ENCODE data around the gene CAPN11. TPM values are rescaled to one million over a fixed set of nuclear protein-coding genes. Genes with fewer than 3 reads are reported as not detected.

Gene CAPN11
- total RNA-seq, 2 experiments from 2014 or later = 0.12 TPM; not detected in 1

- CTCF ChIA-PET = interaction anchor here (0.6 to 1.3 kb wide), 4 partner anchors 30 to 151 kb away, joined by 3 read pairs; no protein-coding TSS in a partner anchor
- DNase-seq = no peak
- Mint-ChIP-seq H3K27me3 (no peaks in the 10 kb centered on the region), H3K9me3 (no peaks in the 10 kb centered on the region), H3K27ac (no peak overlapping the region), H3K4me1 (ENCODE audit: low read depth) (peaks cover 76% of the 10 kb centered on the region), H3K36me3 (peaks cover 4% of the 10 kb centered on the region), H3K4me3 (no peak overlapping the region)
- intact Hi-C loops (cut with micrococcal nuclease) = no loop called here
- POLR2A ChIA-PET = no interaction called here
Observed at GRCh38 chr6:44120692-44121443, 37.8 kb upstream of the CAPN11 start.

- Mint-ChIP-seq H3K4me1 (ENCODE audit: low read depth) (peaks cover 71% of the 10 kb centered on the region), H3K36me3 (peaks cover 4% of the 10 kb centered on the region), H3K4me3 (peak overlapping the region; percentile 2), H3K27me3 (no peaks in the 10 kb centered on the region), H3K9me3 (no peaks in the 10 kb centered on the region), H3K27ac (peak overlapping the region; percentile 31)
- intact Hi-C loops (cut with micrococcal nuclease) = no loop called here
- peak; percentile 20 for DNase-seq
- ChIA-PET POLR2A (interaction anchor here (0.8 to 1.3 kb wide), 4 partner anchors 10 to 124 kb away, joined by 3 to 5 read pairs (median 4); partner anchors contain the start of gene HSP90AB1), CTCF (interaction anchor here (1.2 kb wide), 1 partner anchor 48 kb away, joined by 3 read pairs; no protein-coding TSS in a partner anchor)
Observed at GRCh38 chr6:44122801-44123200, 35.8 kb upstream of the CAPN11 start.

- Mint-ChIP-seq H3K27ac (peak overlapping the region; percentile 31), H3K4me1 (ENCODE audit: low read depth) (peaks cover 67% of the 10 kb centered on the region), H3K9me3 (no peaks in the 10 kb centered on the region), H3K27me3 (no peaks in the 10 kb centered on the region), H3K36me3 (peaks cover 2% of the 10 kb centered on the region), H3K4me3 (no peak overlapping the region)
- CTCF ChIA-PET = interaction anchor here (1.2 kb wide), 1 partner anchor 49 kb away, joined by 3 read pairs; no protein-coding TSS in a partner anchor
- intact Hi-C loops (cut with micrococcal nuclease) = no loop called here
- POLR2A ChIA-PET = no interaction called here
- DNase-seq = no peak
Observed at GRCh38 chr6:44123544-44123943, 35.1 kb upstream of the CAPN11 start.

GRCh38 chr6:44126320-44127149, 32.1 kb upstream of the CAPN11 start:
- peak overlapping the region; percentile 97 for H3K27ac Mint-ChIP-seq

GRCh38 chr6:44127186-44128019, 31.2 kb upstream of the CAPN11 start, which contains the start of the genes MRPL14 and TMEM63B:
TSS of gene MRPL14 (minus strand) at chr6:44127452. CDS start at chr6:44116611, 10,841 bp downstream.
TSS of gene TMEM63B (plus strand) at chr6:44127554. CDS start at chr6:44134585, 7,031 bp downstream.
- DNase-seq = peak; percentile 93
- intact Hi-C loops (cut with micrococcal nuclease) = loop anchor here (1.0 to 5.0 kb wide), 3 partner anchors 95 to 355 kb away; partner anchors contain the start of genes HSP90AB1 and SLC29A1
- no peaks in the 10 kb centered on the region for H3K27me3 Mint-ChIP-seq
- no peaks in the 10 kb centered on the region for H3K9me3 Mint-ChIP-seq
- peaks cover 2% of the 10 kb centered on the region for H3K36me3 Mint-ChIP-seq
- peak within 1 kb of the TSS; percentile 97 for H3K27ac Mint-ChIP-seq
- peak within 1 kb of the TSS; percentile 92 for H3K4me3 Mint-ChIP-seq
- POLR2A ChIA-PET = interaction anchor here (0.8 to 1.2 kb wide), 3 partner anchors 11 to 128 kb away, joined by 3 to 5 read pairs (median 3); partner anchors contain the start of gene HSP90AB1
- CTCF ChIA-PET = interaction anchor here (0.7 to 1.3 kb wide), 3 partner anchors 8 to 45 kb away, joined by 3 read pairs; no protein-coding TSS in a partner anchor
- peaks cover 46% of the 10 kb centered on the region for H3K4me1 Mint-ChIP-seq (ENCODE audit: low read depth)

More at GRCh38 chr6:44126320-44127149, 32.1 kb upstream of the CAPN11 start:
- peak overlapping the region; percentile 92 for H3K4me3 Mint-ChIP-seq
- peak; percentile 94 for DNase-seq
- H3K36me3 Mint-ChIP-seq = peaks cover 2% of the 10 kb centered on the region
- peaks cover 49% of the 10 kb centered on the region for H3K4me1 Mint-ChIP-seq (ENCODE audit: low read depth)
- POLR2A ChIA-PET = interaction anchor here (1.2 kb wide), 1 partner anchor 120 kb away, joined by 5 read pairs; the partner anchor contains the start of gene HSP90AB1
- intact Hi-C loops (cut with micrococcal nuclease) = loop anchor here (1.0 to 5.0 kb wide), 4 partner anchors 96 to 354 kb away; partner anchors contain the start of genes HSP90AB1, NFKBIE and SLC29A1
- CTCF ChIA-PET = no interaction called here
- no peaks in the 10 kb centered on the region for H3K9me3 Mint-ChIP-seq
- no peaks in the 10 kb centered on the region for H3K27me3 Mint-ChIP-seq

- Mint-ChIP-seq H3K27ac (peak overlapping the region; percentile 42), H3K36me3 (peaks cover 2% of the 10 kb centered on the region), H3K27me3 (no peaks in the 10 kb centered on the region), H3K4me3 (peak overlapping the region; percentile 69), H3K4me1 (ENCODE audit: low read depth) (peaks cover 38% of the 10 kb centered on the region), H3K9me3 (no peaks in the 10 kb centered on the region)
- DNase-seq = peak; percentile 16
- POLR2A ChIA-PET = interaction anchor here (0.8 to 1.2 kb wide), 3 partner anchors 12 to 127 kb away, joined by 3 to 5 read pairs (median 3); partner anchors contain the start of gene HSP90AB1
- CTCF ChIA-PET = interaction anchor here (0.7 to 1.3 kb wide), 3 partner anchors 7 to 44 kb away, joined by 3 read pairs; no protein-coding TSS in a partner anchor
- intact Hi-C loops (cut with micrococcal nuclease) = loop anchor here (5.0 kb wide), 1 partner anchor 94 kb away; the partner anchor contains the start of gene SLC29A1
Observed at GRCh38 chr6:44128020-44128917, 30.4 kb upstream of the CAPN11 start.

GRCh38 chr6:44129841-44130322, 28.7 kb upstream of the CAPN11 start:
- Mint-ChIP-seq H3K4me3 (no peak overlapping the region), H3K27me3 (no peaks in the 10 kb centered on the region), H3K4me1 (ENCODE audit: low read depth) (peaks cover 25% of the 10 kb centered on the region), H3K27ac (no peak overlapping the region), H3K36me3 (peaks cover 2% of the 10 kb centered on the region), H3K9me3 (no peaks in the 10 kb centered on the region)
- ChIA-PET CTCF (interaction anchor here (0.6 to 1.8 kb wide), 3 partner anchors 22 to 139 kb away, joined by 3 to 4 read pairs (median 4); no protein-coding TSS in a partner anchor), POLR2A (no interaction called here)
- no peak for DNase-seq
- intact Hi-C loops (cut with micrococcal nuclease) = loop anchor here (5.0 kb wide), 1 partner anchor 92 kb away; the partner anchor contains the start of gene SLC29A1

- POLR2A ChIA-PET = interaction anchor here (0.7 to 1.5 kb wide), 4 partner anchors 9 to 211 kb away, joined by 3 to 5 read pairs (median 4); partner anchors contain the start of genes HSP90AB1 and SLC35B2
- Mint-ChIP-seq H3K27me3 (no peaks in the 10 kb centered on the region), H3K27ac (no peak overlapping the region), H3K36me3 (no peaks in the 10 kb centered on the region), H3K4me3 (no peak overlapping the region), H3K9me3 (no peaks in the 10 kb centered on the region), H3K4me1 (ENCODE audit: low read depth) (peaks cover 10% of the 10 kb centered on the region)
- intact Hi-C loops (cut with micrococcal nuclease) = no loop called here
- DNase-seq = no peak
- CTCF ChIA-PET = interaction anchor here (0.6 to 2.1 kb wide), 3 partner anchors 35 to 763 kb away, joined by 4 to 6 read pairs (median 5); partner anchors contain the start of gene ZNF318
Observed at GRCh38 chr6:44131892-44132291, 26.7 kb upstream of the CAPN11 start.

- DNase-seq = no peak
- POLR2A ChIA-PET = interaction anchor here (0.7 to 1.5 kb wide), 4 partner anchors 10 to 211 kb away, joined by 3 to 5 read pairs (median 4); partner anchors contain the start of genes HSP90AB1 and SLC35B2
- Mint-ChIP-seq H3K4me3 (no peak overlapping the region), H3K4me1 (ENCODE audit: low read depth) (peaks cover 10% of the 10 kb centered on the region), H3K9me3 (no peaks in the 10 kb centered on the region), H3K27me3 (no peaks in the 10 kb centered on the region), H3K36me3 (peaks cover 3% of the 10 kb centered on the region), H3K27ac (no peak overlapping the region)
- intact Hi-C loops (cut with micrococcal nuclease) = no loop called here
- CTCF ChIA-PET = interaction anchor here (1.6 to 2.1 kb wide), 2 partner anchors 36 to 58 kb away, joined by 5 to 6 read pairs; no protein-coding TSS in a partner anchor
Observed at GRCh38 chr6:44132476-44132875, 26.1 kb upstream of the CAPN11 start.
